ENCODE measurements around the gene TADA1.
"Not testable (repeated sequence)": the region's sequence is repeated elsewhere in the genome, so short reads cannot be mapped to it uniquely, and the experiment has no call there.

Gene TADA1

GRCh38 chr1:166840309-166841274, 35.5 kb downstream of the TADA1 start:
- Histone ChIP-seq H3K4me3 (ENCODE audit: low read length) (peak overlapping the region; percentile 92), H3K36me3 (ENCODE audit: insufficient read depth, low read depth, low read length) (peaks cover 51% of the 10 kb centered on the region), H3K9ac (ENCODE audit: low read depth, low read length) (peak overlapping the region; percentile 95), H3K9me3 (ENCODE audit: insufficient read depth, low read depth, low read length) (no peaks in the 10 kb centered on the region), H3K4me1 (ENCODE audit: insufficient read depth, low read length) (peaks cover 17% of the 10 kb centered on the region), H3K27me3 (ENCODE audit: insufficient read depth, low read length) (no peaks in the 10 kb centered on the region), H3K27ac (ENCODE audit: low read length) (peak overlapping the region; percentile 60)

- Histone ChIP-seq H3K9me3 (ENCODE audit: insufficient read depth, low read depth, low read length) (no peaks in the 10 kb centered on the region), H3K27ac (ENCODE audit: low read length) (peak overlapping the region; percentile 60), H3K9ac (ENCODE audit: low read depth, low read length) (peak overlapping the region; percentile 95)
These were observed 36.3 kb downstream of the TADA1 start for GRCh38 chr1:166839600-166840308.

GRCh38 chr1:166838766-166839599, 37.1 kb downstream of the TADA1 start, which contains the start of gene POGK:
POGK (plus strand) TSS chr1:166839475; CDS start chr1:166840957, 1,482 bp downstream.
- no peaks in the 10 kb centered on the region for H3K27me3 ChIP-seq (ENCODE audit: insufficient read depth, low read length)
- peak within 1 kb of the TSS; percentile 95 for H3K9ac ChIP-seq (ENCODE audit: low read depth, low read length)
- peaks cover 35% of the 10 kb centered on the region for H3K36me3 ChIP-seq (ENCODE audit: insufficient read depth, low read depth, low read length)
- H3K9me3 ChIP-seq (ENCODE audit: insufficient read depth, low read depth, low read length), result no peaks in the 10 kb centered on the region
- peak within 1 kb of the TSS; percentile 92 for H3K4me3 ChIP-seq (ENCODE audit: low read length)
- peaks cover 17% of the 10 kb centered on the region for H3K4me1 ChIP-seq (ENCODE audit: insufficient read depth, low read length)
- H3K27ac ChIP-seq (ENCODE audit: low read length), result peak within 1 kb of the TSS; percentile 88

More at GRCh38 chr1:166839600-166840308, 36.3 kb downstream of the TADA1 start:
- Histone ChIP-seq H3K4me3 (ENCODE audit: low read length) (peak overlapping the region; percentile 92), H3K36me3 (ENCODE audit: insufficient read depth, low read depth, low read length) (peaks cover 42% of the 10 kb centered on the region), H3K27me3 (ENCODE audit: insufficient read depth, low read length) (no peaks in the 10 kb centered on the region), H3K4me1 (ENCODE audit: insufficient read depth, low read length) (peaks cover 17% of the 10 kb centered on the region)

GRCh38 chr1:166836733-166837132, 39.3 kb downstream of the TADA1 start:
- Histone ChIP-seq H3K27me3 (ENCODE audit: insufficient read depth, low read length) (no peaks in the 10 kb centered on the region), H3K9me3 (ENCODE audit: insufficient read depth, low read depth, low read length) (no peaks in the 10 kb centered on the region), H3K36me3 (ENCODE audit: insufficient read depth, low read depth, low read length) (peaks cover 12% of the 10 kb centered on the region), H3K9ac (ENCODE audit: low read depth, low read length) (no peak overlapping the region), H3K27ac (ENCODE audit: low read length) (no peak overlapping the region), H3K4me3 (ENCODE audit: low read length) (no peak overlapping the region), H3K4me1 (ENCODE audit: insufficient read depth, low read length) (peaks cover 17% of the 10 kb centered on the region)

GRCh38 chr1:166829762-166830161, 46.3 kb downstream of the TADA1 start:
- H3K9me3 ChIP-seq (ENCODE audit: insufficient read depth, low read depth, low read length), result peaks cover 20% of the 10 kb centered on the region; the same call in 1 of the 2 replicates
- H3K27me3 ChIP-seq (ENCODE audit: insufficient read depth, low read length); H3K9ac ChIP-seq (ENCODE audit: low read depth, low read length); H3K4me3 ChIP-seq (ENCODE audit: low read length); H3K36me3 ChIP-seq (ENCODE audit: insufficient read depth, low read depth, low read length); H3K4me1 ChIP-seq (ENCODE audit: insufficient read depth, low read length); H3K27ac ChIP-seq (ENCODE audit: low read length): not testable (repeated sequence)

- no peak overlapping the region for H3K4me3 ChIP-seq (ENCODE audit: low read length)
- H3K4me1 ChIP-seq (ENCODE audit: insufficient read depth, low read length), result no peaks in the 10 kb centered on the region
- H3K9ac ChIP-seq (ENCODE audit: low read depth, low read length), result no peak overlapping the region
These were observed 48.6 kb downstream of the TADA1 start for GRCh38 chr1:166827426-166827825.

GRCh38 chr1:166822385-166822784, 53.7 kb downstream of the TADA1 start:
- 0 out of 2 replicates have a peak, but pooled peaks cover 1% of the 10 kb centered on the region for H3K9me3 ChIP-seq (ENCODE audit: insufficient read depth, low read depth, low read length)
- H3K4me1 ChIP-seq (ENCODE audit: insufficient read depth, low read length), result no peaks in the 10 kb centered on the region
- no peaks in the 10 kb centered on the region for H3K27me3 ChIP-seq (ENCODE audit: insufficient read depth, low read length)
- no peak overlapping the region for H3K27ac ChIP-seq (ENCODE audit: low read length)
- H3K36me3 ChIP-seq (ENCODE audit: insufficient read depth, low read depth, low read length), result no peaks in the 10 kb centered on the region
- no peak overlapping the region for H3K9ac ChIP-seq (ENCODE audit: low read depth, low read length)
- no peak overlapping the region for H3K4me3 ChIP-seq (ENCODE audit: low read length)

More at GRCh38 chr1:166827426-166827825, 48.6 kb downstream of the TADA1 start:
- no peak overlapping the region for H3K27ac ChIP-seq (ENCODE audit: low read length)
- H3K27me3 ChIP-seq (ENCODE audit: insufficient read depth, low read length), result no peaks in the 10 kb centered on the region
- no peaks in the 10 kb centered on the region for H3K36me3 ChIP-seq (ENCODE audit: insufficient read depth, low read depth, low read length)
- peaks cover 20% of the 10 kb centered on the region; the same call in 1 of the 2 replicates for H3K9me3 ChIP-seq (ENCODE audit: insufficient read depth, low read depth, low read length)

GRCh38 chr1:166819974-166820373, 56.1 kb downstream of the TADA1 start:
- Histone ChIP-seq H3K36me3 (ENCODE audit: insufficient read depth, low read depth, low read length) (no peaks in the 10 kb centered on the region), H3K9me3 (ENCODE audit: insufficient read depth, low read depth, low read length) (no peaks in the 10 kb centered on the region), H3K27ac (ENCODE audit: low read length) (no peak overlapping the region), H3K4me1 (ENCODE audit: insufficient read depth, low read length) (no peaks in the 10 kb centered on the region), H3K4me3 (ENCODE audit: low read length) (no peak overlapping the region), H3K9ac (ENCODE audit: low read depth, low read length) (no peak overlapping the region), H3K27me3 (ENCODE audit: insufficient read depth, low read length) (no peaks in the 10 kb centered on the region)

GRCh38 chr1:166814611-166815010, 61.5 kb downstream of the TADA1 start:
- H3K4me1 ChIP-seq (ENCODE audit: insufficient read depth, low read length), result no peaks in the 10 kb centered on the region

GRCh38 chr1:166813508-166814223, 62.4 kb downstream of the TADA1 start:
- Histone ChIP-seq H3K27me3 (ENCODE audit: insufficient read depth, low read length) (no peaks in the 10 kb centered on the region), H3K27ac (ENCODE audit: low read length) (no peak overlapping the region), H3K4me1 (ENCODE audit: insufficient read depth, low read length) (no peaks in the 10 kb centered on the region), H3K9me3 (ENCODE audit: insufficient read depth, low read depth, low read length) (no peaks in the 10 kb centered on the region), H3K9ac (ENCODE audit: low read depth, low read length) (no peak overlapping the region), H3K36me3 (ENCODE audit: insufficient read depth, low read depth, low read length) (no peaks in the 10 kb centered on the region), H3K4me3 (ENCODE audit: low read length) (no peak overlapping the region)

More at GRCh38 chr1:166814611-166815010, 61.5 kb downstream of the TADA1 start:
- Histone ChIP-seq H3K9me3 (ENCODE audit: insufficient read depth, low read depth, low read length) (no peaks in the 10 kb centered on the region), H3K27me3 (ENCODE audit: insufficient read depth, low read length) (no peaks in the 10 kb centered on the region), H3K36me3 (ENCODE audit: insufficient read depth, low read depth, low read length) (no peaks in the 10 kb centered on the region), H3K9ac (ENCODE audit: low read depth, low read length) (no peak overlapping the region), H3K27ac (ENCODE audit: low read length) (no peak overlapping the region), H3K4me3 (ENCODE audit: low read length) (no peak overlapping the region)
